DND-41 (cell line): ENCODE data around the gene HSH2D.

Source experiments
- ATAC-seq: fragments of 200-7000 bp; cut with Tn5 transposase; 3 replicates; pipeline ENCODE4 v1.9.1; 2021; ENCODE audit warnings: low read depth; ENCODE audit not compliant: insufficient read depth
- DNase-seq: peaks from one replicate; pipeline ENCODE4 v3.0.0-alpha.2; 2020
- H2AFZ ChIP-seq: 2 replicates; pipeline ENCODE4 v1.6.0; 2012; ENCODE audit warnings: low read depth, low read length
- H3K27ac ChIP-seq: 2 replicates; pipeline ENCODE4 v1.5.1; 2012; ENCODE audit warnings: low read length, inconsistent platforms
- H3K27me3 ChIP-seq: fragments of 200-600 bp; sonication (generic); 2 replicates; pipeline ENCODE4 v1.6.0; 2012; ENCODE audit warnings: low read length, mild to moderate bottlenecking, inconsistent platforms; ENCODE audit not compliant: insufficient read depth, poor library complexity
- H3K36me3 ChIP-seq: 2 replicates; pipeline ENCODE4 v1.5.1; 2012; ENCODE audit warnings: low read length, inconsistent platforms; ENCODE audit not compliant: insufficient read depth
- H3K4me1 ChIP-seq: 2 replicates; pipeline ENCODE4 v1.5.1; 2012; ENCODE audit warnings: mild to moderate bottlenecking, low read length; ENCODE audit not compliant: insufficient read depth
- H3K4me2 ChIP-seq: 2 replicates; pipeline ENCODE4 v1.6.0; 2012; ENCODE audit warnings: mild to moderate bottlenecking, moderate library complexity, low read length, inconsistent platforms; ENCODE audit not compliant: insufficient read depth
- H3K4me3 ChIP-seq, 2 experiments: fragments of 200-600 bp in 1 of 2; shearing (Covaris generic) in 1 of 2; 2 replicates each; pipeline ENCODE4 v1.5.1; 2012 to 2016; ENCODE audit warnings: inconsistent platforms in 2 of 2, low read length in 2 of 2, mild to moderate bottlenecking in 2 of 2, low read depth in 1 of 2, moderate library complexity in 1 of 2
- H3K79me2 ChIP-seq: 2 replicates; pipeline ENCODE4 v1.6.0; 2012; ENCODE audit warnings: low read length, inconsistent platforms; ENCODE audit not compliant: insufficient read depth
- H3K9ac ChIP-seq: 2 replicates; pipeline ENCODE4 v1.6.0; 2012; ENCODE audit warnings: low read depth, mild to moderate bottlenecking, inconsistent platforms, low read length, moderate library complexity
- H3K9me3 ChIP-seq: 2 replicates; pipeline ENCODE4 v1.5.1; 2012; ENCODE audit warnings: low read length, moderate library complexity, mild to moderate bottlenecking, inconsistent platforms; ENCODE audit not compliant: insufficient read depth, severe bottlenecking
- H4K20me1 ChIP-seq: 2 replicates; pipeline ENCODE4 v1.6.0; 2012; ENCODE audit warnings: low read length; ENCODE audit not compliant: insufficient read depth
- CTCF ChIP-seq: IDR thresholded peaks from 2 replicates; pipeline ENCODE4 v1.5.1; 2012; ENCODE audit warnings: borderline replicate concordance, low read length, moderate library complexity, mild to moderate bottlenecking; ENCODE audit not compliant: poor library complexity, severe bottlenecking; ENCODE audit errors: extremely low read depth
- EZH2 ChIP-seq: IDR thresholded peaks from 3 replicates; pipeline ENCODE4 v1.6.1; 2012; ENCODE audit warnings: borderline replicate concordance, low read depth, mild to moderate bottlenecking, moderate library complexity, low read length, inconsistent platforms; ENCODE audit not compliant: severe bottlenecking

HSH2D gene

DNA sequence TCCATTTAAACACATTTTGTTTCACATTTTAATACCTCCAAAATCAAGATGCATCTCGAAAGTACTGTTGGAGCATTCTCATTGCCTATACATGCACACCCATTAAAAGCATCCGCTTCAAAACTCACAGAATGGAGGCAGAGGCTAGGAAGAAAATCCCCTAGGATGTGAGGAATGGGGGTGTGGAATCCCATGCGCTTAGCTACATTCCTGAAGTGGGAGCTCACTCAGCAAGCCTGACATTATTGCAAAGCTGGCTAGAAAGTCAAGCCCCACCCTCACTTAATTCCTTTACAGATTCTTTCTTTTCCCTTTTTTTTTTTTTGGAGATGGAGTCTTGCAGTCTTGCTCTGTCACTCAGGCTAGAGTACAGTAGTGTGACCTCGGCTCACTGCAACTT is 37.1 kb downstream of the HSH2D start:
- ATAC-seq (no peak), DNase-seq (no peak)
- peaks cover 13% of the 10 kb centered on the region for H3K4me1 ChIP-seq
- no peak overlapping the region for H3K9ac ChIP-seq
- no peak overlapping the region for H3K4me2 ChIP-seq
- H4K20me1 ChIP-seq: no peaks in the 10 kb centered on the region
- no peak overlapping the region for H2AFZ ChIP-seq
- no peak for TF ChIP-seq CTCF
- TF ChIP-seq EZH2: no peak
- H3K27ac ChIP-seq: no peak overlapping the region
- H3K79me2 ChIP-seq: peaks cover 4% of the 10 kb centered on the region
- no peaks in the 10 kb centered on the region for H3K36me3 ChIP-seq
- no peaks in the 10 kb centered on the region for H3K9me3 ChIP-seq
- no peaks in the 10 kb centered on the region for H3K27me3 ChIP-seq
- no peak overlapping the region for H3K4me3 ChIP-seq

DNA sequence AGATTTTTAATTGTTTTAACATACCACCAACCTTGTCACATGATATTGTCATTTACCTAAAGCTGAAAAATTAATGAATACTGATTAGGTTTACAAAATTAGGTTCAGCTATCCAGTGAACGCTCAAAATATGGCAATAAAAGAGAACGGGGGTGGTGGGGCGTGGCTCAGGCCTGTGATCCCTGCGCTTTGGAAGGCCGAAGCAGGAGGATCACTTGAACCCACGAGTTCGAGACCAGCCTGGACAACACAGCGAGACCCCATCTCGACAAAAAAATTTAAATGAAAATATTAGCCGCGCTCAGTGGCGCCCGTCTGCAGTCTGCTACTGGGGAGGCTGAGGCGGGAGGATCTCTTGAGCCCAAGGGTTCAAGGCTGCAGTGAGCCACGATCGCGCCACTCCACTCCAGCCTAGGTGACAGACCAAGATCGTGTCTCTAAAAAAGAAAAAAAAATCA is 41.2 kb downstream of the HSH2D start:
- peak overlapping the region; percentile 97 for H3K4me2 ChIP-seq
- peak overlapping the region; percentile 84 for H2AFZ ChIP-seq
- H3K79me2 ChIP-seq: peaks cover 36% of the 10 kb centered on the region
- DNase-seq (no peak), ATAC-seq (no peak)
- H3K27me3 ChIP-seq: no peaks in the 10 kb centered on the region
- peak overlapping the region; percentile 75 for H3K27ac ChIP-seq
- peaks cover 37% of the 10 kb centered on the region for H3K4me1 ChIP-seq
- peaks cover 29% of the 10 kb centered on the region for H3K36me3 ChIP-seq
- H3K4me3 ChIP-seq: peak overlapping the region; percentile 12 to 87; a peak in 3 of 4 replicates
- TF ChIP-seq EZH2 (no peak), CTCF (no peak)
- no peaks in the 10 kb centered on the region for H3K9me3 ChIP-seq
- peak overlapping the region; percentile 49 for H3K9ac ChIP-seq
- H4K20me1 ChIP-seq: peaks cover 20% of the 10 kb centered on the region

GRCh38 chr19:16185123-16185767 is 41.8 kb downstream of the HSH2D start, which contains the start of gene FAM32A:
Gene FAM32A, plus strand, starts transcription at chr19:16185410. Its CDS starts 33 bp downstream, at chr19:16185443.
- peak within 1 kb of the TSS; percentile 87 for H3K9ac ChIP-seq
- peak within 1 kb of the TSS; percentile 97 for H3K4me2 ChIP-seq
- TF ChIP-seq EZH2 (no peak), CTCF (peak; percentile 6)
- H3K27me3 ChIP-seq: no peaks in the 10 kb centered on the region
- peak; percentile 100 for DNase-seq
- peak within 1 kb of the TSS; percentile 84 for H3K27ac ChIP-seq
- peak within 1 kb of the TSS; percentile 91 for H2AFZ ChIP-seq
- peaks cover 36% of the 10 kb centered on the region for H3K79me2 ChIP-seq
- peak; percentile 94 for ATAC-seq
- H4K20me1 ChIP-seq: peaks cover 24% of the 10 kb centered on the region
- no peaks in the 10 kb centered on the region for H3K9me3 ChIP-seq
- peak within 1 kb of the TSS; percentile 82 to 87 for H3K4me3 ChIP-seq
- peaks cover 35% of the 10 kb centered on the region for H3K36me3 ChIP-seq
- H3K4me1 ChIP-seq: peaks cover 37% of the 10 kb centered on the region
